ENCODE data around the gene FOS.

The FOS gene

GRCh38 chr14:75283833-75284563 lies 5.4 kb downstream of the FOS start:
- TF ChIP-seq, protein P1, sequence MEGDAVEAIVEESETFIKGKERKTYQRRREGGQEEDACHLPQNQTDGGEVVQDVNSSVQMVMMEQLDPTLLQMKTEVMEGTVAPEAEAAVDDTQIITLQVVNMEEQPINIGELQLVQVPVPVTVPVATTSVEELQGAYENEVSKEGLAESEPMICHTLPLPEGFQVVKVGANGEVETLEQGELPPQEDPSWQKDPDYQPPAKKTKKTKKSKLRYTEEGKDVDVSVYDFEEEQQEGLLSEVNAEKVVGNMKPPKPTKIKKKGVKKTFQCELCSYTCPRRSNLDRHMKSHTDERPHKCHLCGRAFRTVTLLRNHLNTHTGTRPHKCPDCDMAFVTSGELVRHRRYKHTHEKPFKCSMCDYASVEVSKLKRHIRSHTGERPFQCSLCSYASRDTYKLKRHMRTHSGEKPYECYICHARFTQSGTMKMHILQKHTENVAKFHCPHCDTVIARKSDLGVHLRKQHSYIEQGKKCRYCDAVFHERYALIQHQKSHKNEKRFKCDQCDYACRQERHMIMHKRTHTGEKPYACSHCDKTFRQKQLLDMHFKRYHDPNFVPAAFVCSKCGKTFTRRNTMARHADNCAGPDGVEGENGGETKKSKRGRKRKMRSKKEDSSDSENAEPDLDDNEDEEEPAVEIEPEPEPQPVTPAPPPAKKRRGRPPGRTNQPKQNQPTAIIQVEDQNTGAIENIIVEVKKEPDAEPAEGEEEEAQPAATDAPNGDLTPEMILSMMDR (IDR thresholded peaks at IDR 0.05; ENCODE audit: low read depth, low read length, missing control alignments), result no peak
- no peak for DNase-seq (ENCODE audit: extremely low read depth, low read depth)
- H3K4me3 ChIP-seq (replicated peaks; ENCODE audit: low read depth, low read length), result no peak overlapping the region

DNA sequence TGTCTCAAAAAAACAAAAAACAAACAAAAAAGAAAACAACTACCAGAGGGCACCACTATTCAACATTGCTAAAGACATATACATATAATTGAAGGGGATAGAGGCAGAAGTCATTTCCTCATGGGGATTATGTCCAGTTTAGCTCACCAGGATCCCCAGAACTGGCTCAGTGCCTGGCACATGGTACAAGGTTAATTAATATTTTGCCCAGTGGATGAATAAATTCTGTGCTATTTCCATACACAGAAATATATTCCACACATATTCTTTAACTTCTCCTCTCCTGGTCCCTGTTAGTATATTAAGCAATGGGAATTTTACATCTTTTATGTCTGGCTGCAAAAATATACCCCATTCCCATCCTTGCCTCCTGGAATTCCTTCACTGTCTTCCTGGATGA lies 6.7 kb downstream of the FOS start:
- TF ChIP-seq, protein P1 (IDR thresholded peaks at IDR 0.05; ENCODE audit: low read depth, low read length, missing control alignments), result no peak
- H3K4me3 ChIP-seq (replicated peaks; ENCODE audit: low read depth, low read length), result no peak overlapping the region
- DNase-seq (ENCODE audit: extremely low read depth, low read depth), result no peak

DNA sequence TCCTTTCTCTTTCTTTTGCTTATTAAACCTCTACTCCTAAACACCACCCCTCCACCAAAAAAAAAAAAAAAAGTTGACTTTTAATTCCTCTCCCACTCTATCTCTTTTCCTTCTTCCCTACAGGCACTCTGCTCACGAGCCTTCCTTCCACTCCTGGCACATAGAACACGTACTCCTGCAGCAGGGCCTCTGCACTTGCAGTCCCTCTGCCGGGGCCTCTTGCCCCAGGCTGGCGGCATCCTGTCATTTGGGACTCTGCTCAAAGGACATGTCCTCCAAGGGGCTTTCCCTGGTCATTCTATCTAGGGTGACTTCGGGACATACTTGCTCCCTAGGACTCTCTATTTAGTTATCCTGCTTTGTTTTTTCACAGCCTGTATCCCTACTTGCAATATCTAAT lies 7.7 kb downstream of the FOS start:
- H3K4me3 ChIP-seq (replicated peaks; ENCODE audit: low read depth, low read length), result no peak overlapping the region
- TF ChIP-seq, protein P1 (IDR thresholded peaks at IDR 0.05; ENCODE audit: low read depth, low read length, missing control alignments), result no peak
- DNase-seq (ENCODE audit: extremely low read depth, low read depth), result no peak

DNA sequence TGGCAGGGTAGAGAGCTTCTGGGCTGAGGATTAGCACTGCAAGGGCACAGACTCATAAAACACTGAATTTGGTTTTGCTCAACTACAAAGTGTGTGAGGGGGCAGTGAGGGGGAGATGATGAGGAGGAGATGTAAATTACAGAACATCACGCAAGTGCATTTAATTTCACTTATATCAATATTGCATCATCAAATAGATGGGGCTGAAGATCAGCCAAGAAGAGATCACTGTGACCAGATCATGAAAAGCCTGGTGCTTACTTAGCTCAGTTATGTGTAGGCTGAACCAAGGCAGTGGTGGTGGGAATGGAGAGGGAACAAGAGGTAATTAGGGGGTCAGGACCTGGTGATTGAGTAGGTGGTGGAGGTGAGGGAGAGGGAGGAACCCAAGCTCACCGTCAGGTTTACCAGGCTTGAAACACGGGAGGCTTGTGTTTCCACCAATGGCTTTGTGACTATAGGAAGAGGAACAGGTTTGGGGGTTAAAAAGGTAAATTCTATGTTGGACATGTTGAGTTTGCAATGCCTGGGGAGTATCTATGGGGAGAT lies 11.3 kb downstream of the FOS start:
- no peak for DNase-seq (ENCODE audit: extremely low read depth, low read depth)
- TF ChIP-seq, protein P1 (IDR thresholded peaks at IDR 0.05; ENCODE audit: low read depth, low read length, missing control alignments), result no peak
- no peak overlapping the region for H3K4me3 ChIP-seq (replicated peaks; ENCODE audit: low read depth, low read length)

DNA sequence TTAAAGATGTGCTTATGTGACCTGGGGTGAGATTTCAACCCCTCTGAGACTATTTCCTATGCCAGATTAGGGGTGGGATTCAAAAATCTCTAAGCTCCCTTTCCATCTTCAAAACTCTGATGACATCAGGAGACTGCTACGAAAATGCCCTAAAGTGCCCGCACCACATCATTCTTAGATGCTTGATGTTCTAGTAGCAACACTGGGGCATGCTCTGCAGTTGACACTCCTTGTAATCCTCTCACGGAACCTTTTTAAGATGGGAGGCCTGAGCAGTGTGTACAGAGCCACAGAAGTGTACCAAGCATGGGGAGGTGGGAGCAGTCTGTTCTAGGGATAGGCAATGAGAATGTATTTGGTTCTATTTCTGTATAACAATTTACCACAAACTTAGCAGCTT lies 12.2 kb downstream of the FOS start:
- no peak for DNase-seq (ENCODE audit: extremely low read depth, low read depth)
- no peak overlapping the region for H3K4me3 ChIP-seq (replicated peaks; ENCODE audit: low read depth, low read length)
- TF ChIP-seq, protein P1 (IDR thresholded peaks at IDR 0.05; ENCODE audit: low read depth, low read length, missing control alignments), result no peak

GRCh38 chr14:75291331-75291730 lies 12.7 kb downstream of the FOS start:
- DNase-seq (ENCODE audit: extremely low read depth, low read depth), result no peak
- no peak overlapping the region for H3K4me3 ChIP-seq (replicated peaks; ENCODE audit: low read depth, low read length)
- TF ChIP-seq, protein P1 (IDR thresholded peaks at IDR 0.05; ENCODE audit: low read depth, low read length, missing control alignments), result no peak

Measured in HFF-Myc (cell line).